Heart left ventricle (tissue), 16 donors: Measurements from ENCODE around the gene SLC35D1. TPM values are rescaled to one million over a fixed set of nuclear protein-coding genes. Genes with fewer than 3 reads are reported as not detected.

Source experiments
- ATAC-seq, 4 donors: fragments of 200-7000 bp; cut with Tn5 transposase; one replicate each; pipeline ENCODE4 v1.9.1; 2020 to 2022; ENCODE audit warnings: moderate library complexity in 4 of 4, mild to moderate bottlenecking in 3 of 4, moderate number of reproducible peaks in 1 of 4
- DNase-seq, 5 donors: peaks; one replicate each; pipeline ENCODE4 v3.0.0-alpha.2; 2020
- H3K27ac ChIP-seq, 12 donors: fragments of 200-600 bp; sonication (generic) in 4 of 12; one replicate each; pipeline versions ENCODE4 v1.5.0 to v1.8.0; 2016 to 2022; ENCODE audit warnings: mild to moderate bottlenecking in 2 of 12
- H3K27me3 ChIP-seq, 9 donors: fragments of 200-600 bp; sonication (generic) in 2 of 9; one replicate each; pipeline versions ENCODE4 v1.5.1 to v1.8.0; 2016 to 2022; ENCODE audit warnings: mild to moderate bottlenecking in 3 of 9
- H3K36me3 ChIP-seq, 9 donors: fragments of 200-600 bp; sonication (generic) in 2 of 9; one replicate each; pipeline versions ENCODE4 v1.5.0 to v1.8.0; 2018 to 2022; ENCODE audit warnings: mild to moderate bottlenecking in 2 of 9
- H3K4me1 ChIP-seq, 12 donors: fragments of 200-600 bp; sonication (generic) in 4 of 12; one replicate each; pipeline versions ENCODE4 v1.5.0 to v1.8.0; 2016 to 2022; ENCODE audit warnings: mild to moderate bottlenecking in 3 of 12
- H3K4me3 ChIP-seq, 12 donors: fragments of 200-600 bp; sonication (generic) in 4 of 12; one replicate each; pipeline versions ENCODE4 v1.5.0 to v1.8.0; 2017 to 2022; ENCODE audit warnings: mild to moderate bottlenecking in 9 of 12, moderate library complexity in 4 of 12
- H3K9me3 ChIP-seq, 12 donors: fragments of 200-600 bp; sonication (generic) in 4 of 12; one replicate each; pipeline versions ENCODE4 v1.5.0 to v1.8.0; 2016 to 2022; ENCODE audit warnings: mild to moderate bottlenecking in 1 of 12
- POLR2A ChIP-seq, 2 donors: fragments of 450-650 bp; IDR thresholded peaks; one replicate each; pipeline ENCODE4 v1.6.1; 2017; ENCODE audit warnings: antibody characterized with exemption in 2 of 2, mild to moderate bottlenecking in 2 of 2, moderate library complexity in 2 of 2
- WGBS, 4 donors: extraction: QIAGEN DNeasy Blood & Tissue Kit in 2 of 4; methylation state at CpG; one replicate each; pipeline versions ENCODE4 v1.1.5 to v1.1.7; 2013 to 2018; 5-methylcytosine and 5-hydroxymethylcytosine counted together
- intact Hi-C, 10 donors: fragments of 100-400 bp; cut with DNase I; formaldehyde crosslinking; loops; one replicate each; pipeline versions ENCODE4 v1.11.1 to v1.14.2; 2022
- polyA plus RNA-seq, 2 donors: library from polyadenylated mRNA; stranded (reverse); fragments of 200-250 nt; gene quantifications; one replicate each; pipeline ENCODE4 v1.2.3, GENCODE V29; 2013
- total RNA-seq, 9 donors: library from RNA; depleted of rRNA in 2 of 9; stranded (reverse); fragments of >200 nt in 2 of 9; fragmentation: NEBNext Ultra II Directional in 3 of 9; extraction: Animal tissue kit (Norgen Biotek cat#: 25700) in 3 of 9; gene quantifications; one replicate each; pipeline versions ENCODE4 v1.1.0 to v1.2.4, GENCODE V29; 2016 to 2023
- TF ChIP-seq, protein P1 (sequence below), 12 donors: fragments of 200-600 bp; sonication (generic) in 4 of 12; IDR thresholded peaks; one replicate each; pipeline versions ENCODE4 v1.5.0 to v1.8.0; 2018 to 2022; ENCODE audit warnings: antibody characterized with exemption in 12 of 12, mild to moderate bottlenecking in 5 of 12
- donor health status: ischemic (EF 13 %, LVEDD 7.1; RV severe dilation, severe dysfunction).
- donor health status: healthy with polysubstance abuse.
- donor health status: DM: no; HTN: yes; CAD: no.
- donor health status: DM: no; HTN: no; CAD: no.
- donor health status: ischemic (EF 25% LVEDD 6.9; RV normal size, moderate dysfunction).
- donor health status: ischemic (EF 25% LVEDD 5.7; RV mildly dilated, moderate dysfunction).
- donor health status: healthy.
- donor health status: DM: yes; HTN: yes; CAD: no.
- donor health status: ischemic (EF 35%, LVEDD 5.7; RV mildly dilated, moderate dysfunction).
- donor health status: nonischemic (EF 11% LVEDD 7.7; RV severe dilation, severe dysfunction).
- donor health status: DM: yes; HTN: yes; CAD: no.
- donor health status: PGD.
- donor health status: ischemic (EF 29% LVEDD 5.4; RV normal size, mild dysfunction).
- donor health status: nonischemic (EF 23%, LVEDD 6.1; RV moderate dilation, normal function).

SLC35D1 gene
- total and polyA plus RNA-seq, 11 donors: 1.8 to 6.8 (median 3.7) TPM

DNA sequence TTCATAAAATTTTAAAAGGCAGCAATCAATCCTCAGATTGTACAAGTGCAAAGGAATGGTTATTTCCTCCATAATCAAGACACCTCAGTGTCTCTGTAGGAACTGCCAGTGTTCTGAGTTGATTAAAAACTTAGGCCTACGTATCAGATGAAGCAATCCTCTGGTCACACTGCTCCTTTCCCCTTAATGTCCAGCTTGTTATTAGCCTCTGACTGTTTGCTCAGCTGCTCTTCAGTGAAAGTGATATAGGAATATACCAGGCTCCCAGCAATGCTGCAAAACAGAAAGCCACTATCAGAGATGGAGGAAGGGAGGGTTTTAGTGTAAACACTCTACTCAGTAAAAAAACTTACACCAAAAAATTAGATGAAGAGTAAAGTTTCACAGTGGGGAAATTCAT is 49.8 kb downstream of the SLC35D1 start:
- TF ChIP-seq, protein P1, sequence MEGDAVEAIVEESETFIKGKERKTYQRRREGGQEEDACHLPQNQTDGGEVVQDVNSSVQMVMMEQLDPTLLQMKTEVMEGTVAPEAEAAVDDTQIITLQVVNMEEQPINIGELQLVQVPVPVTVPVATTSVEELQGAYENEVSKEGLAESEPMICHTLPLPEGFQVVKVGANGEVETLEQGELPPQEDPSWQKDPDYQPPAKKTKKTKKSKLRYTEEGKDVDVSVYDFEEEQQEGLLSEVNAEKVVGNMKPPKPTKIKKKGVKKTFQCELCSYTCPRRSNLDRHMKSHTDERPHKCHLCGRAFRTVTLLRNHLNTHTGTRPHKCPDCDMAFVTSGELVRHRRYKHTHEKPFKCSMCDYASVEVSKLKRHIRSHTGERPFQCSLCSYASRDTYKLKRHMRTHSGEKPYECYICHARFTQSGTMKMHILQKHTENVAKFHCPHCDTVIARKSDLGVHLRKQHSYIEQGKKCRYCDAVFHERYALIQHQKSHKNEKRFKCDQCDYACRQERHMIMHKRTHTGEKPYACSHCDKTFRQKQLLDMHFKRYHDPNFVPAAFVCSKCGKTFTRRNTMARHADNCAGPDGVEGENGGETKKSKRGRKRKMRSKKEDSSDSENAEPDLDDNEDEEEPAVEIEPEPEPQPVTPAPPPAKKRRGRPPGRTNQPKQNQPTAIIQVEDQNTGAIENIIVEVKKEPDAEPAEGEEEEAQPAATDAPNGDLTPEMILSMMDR (IDR thresholded peaks at IDR 0.05): no peak
- no peak for TF ChIP-seq POLR2A (IDR thresholded peaks at IDR 0.05)
- 68 to 84% (median 77%) methylated on average over 1 of the region's 1 CpG for WGBS, 4 donors
- ATAC-seq (no peak), DNase-seq (no peak)
- Histone ChIP-seq H3K27me3 (no peaks in the 10 kb centered on the region), H3K4me1 (peaks cover 0 to 35% (median 7%) of the 10 kb centered on the region in 12 donors), H3K4me3 (no peak overlapping the region), H3K9me3 (no peaks in the 10 kb centered on the region), H3K36me3 (peaks cover 0 to 57% (median 33%) of the 10 kb centered on the region in 9 donors), H3K27ac (no peak overlapping the region)
- intact Hi-C loops: loop anchor here in 3 of 10 donors (5.0 kb wide), 1 partner anchor 48 kb away; the partner anchor contains the start of gene SLC35D1 (in 3 of the 3)

DNA sequence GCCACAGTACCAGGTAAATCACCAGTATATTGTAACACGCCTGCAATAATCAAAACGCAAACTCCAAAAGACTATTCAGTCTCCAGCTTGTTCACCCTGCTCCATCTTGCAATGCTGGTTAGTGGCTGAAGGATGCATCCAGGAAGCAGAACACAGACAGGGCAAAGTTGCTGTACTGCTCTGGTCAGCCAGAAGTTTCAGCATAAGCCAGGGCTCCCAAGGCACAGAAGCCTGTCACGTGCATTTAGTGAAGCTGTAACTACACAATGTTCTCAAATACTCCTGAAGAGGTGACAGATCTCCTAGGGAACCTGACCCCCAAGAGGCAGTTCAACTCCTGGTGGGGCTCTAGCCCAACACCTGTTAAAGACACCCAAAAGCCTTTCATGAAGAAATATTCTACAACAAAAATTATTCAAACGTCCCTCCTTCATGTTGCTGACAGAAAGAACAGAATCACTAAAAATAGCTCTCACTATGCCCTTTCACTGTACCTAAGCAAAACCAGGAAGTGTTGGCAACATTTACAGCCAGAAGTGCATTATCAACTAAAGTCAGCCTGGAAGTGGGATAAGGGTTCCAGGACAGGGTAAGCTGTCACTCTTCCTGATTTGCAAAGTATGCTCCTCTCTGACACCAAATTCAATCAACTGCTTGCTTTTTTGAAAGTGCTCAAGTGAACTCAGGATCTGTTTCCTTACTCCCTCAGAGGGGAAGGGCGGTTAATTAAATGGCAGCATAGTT is 52.1 kb downstream of the SLC35D1 start:
- no peak overlapping the region for H3K4me3 ChIP-seq
- 57 to 64% (median 60%) methylated on average over 5 of the region's 5 CpGs for WGBS, 4 donors
- intact Hi-C loops: loop anchor here in 3 of 10 donors (5.0 kb wide), 1 partner anchor 50 kb away; the partner anchor contains the start of gene SLC35D1 (in 3 of the 3)
- no peak for TF ChIP-seq POLR2A (IDR thresholded peaks at IDR 0.05)
- TF ChIP-seq, protein P1 (IDR thresholded peaks at IDR 0.05): no peak
- no peaks in the 10 kb centered on the region for H3K27me3 ChIP-seq
- DNase-seq (peak in 1 of 5 donors; percentile 30), ATAC-seq (peak; percentile 67 to 87 (median 80))
- H3K4me1 ChIP-seq: peaks cover 0 to 35% (median 7%) of the 10 kb centered on the region in 12 donors
- H3K9me3 ChIP-seq: no peaks in the 10 kb centered on the region
- peak overlapping the region in 9 of 12 donors; percentile 11 to 71 (median 54) for H3K27ac ChIP-seq
- peaks cover 0 to 59% (median 34%) of the 10 kb centered on the region in 9 donors for H3K36me3 ChIP-seq

DNA sequence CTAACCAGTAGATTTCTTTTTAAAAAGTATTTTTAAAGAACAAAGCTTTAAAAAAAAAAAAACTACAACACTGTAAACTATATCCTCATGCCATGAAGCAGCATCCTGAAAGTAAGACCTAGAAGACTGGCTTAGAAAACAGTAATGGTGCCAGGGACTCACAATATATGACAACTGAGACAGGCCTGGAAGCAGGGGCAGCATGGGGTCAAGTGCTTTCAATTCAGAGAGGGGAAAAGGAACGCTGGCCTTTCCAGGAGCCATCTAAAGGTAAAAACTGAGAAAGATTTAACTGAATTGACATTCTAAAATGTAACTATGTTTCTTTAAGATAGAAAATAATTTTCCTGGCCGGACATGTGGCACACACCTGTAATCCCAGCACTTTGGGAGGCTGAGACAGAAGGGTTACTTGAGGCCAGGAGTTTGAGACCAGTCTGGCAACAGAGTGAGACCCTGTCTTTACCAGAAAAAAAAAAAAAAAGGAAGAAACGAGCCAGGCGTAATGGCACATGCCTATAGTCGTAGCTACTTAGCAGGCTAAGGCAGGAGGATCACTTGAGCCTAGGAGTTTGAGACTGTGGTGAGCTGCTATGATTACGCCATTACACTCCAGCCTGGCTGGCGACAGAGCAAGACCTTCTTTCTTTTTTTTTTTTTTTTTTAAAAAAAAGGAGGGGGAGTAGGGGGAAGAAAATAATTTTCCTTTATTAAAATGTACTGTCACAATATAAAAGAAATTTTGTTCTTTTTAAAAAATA is 54.1 kb downstream of the SLC35D1 start:
- Histone ChIP-seq H3K9me3 (no peaks in the 10 kb centered on the region), H3K4me3 (no peak overlapping the region), H3K36me3 (peaks cover 0 to 61% (median 35%) of the 10 kb centered on the region in 9 donors), H3K27me3 (no peaks in the 10 kb centered on the region), H3K4me1 (peaks cover 0 to 27% (median 7%) of the 10 kb centered on the region in 12 donors), H3K27ac (peak overlapping the region in 1 of 12 donors; percentile 61)
- WGBS, 4 donors: 88 to 90% (median 89%) methylated on average over 7 of the region's 7 CpGs
- DNase-seq (no peak), ATAC-seq (no peak)
- intact Hi-C loops: loop anchor here in 8 of 10 donors (5.0 to 10.0 kb wide), 6 partner anchors 52 to 235 kb away; partner anchors contain the start of gene SLC35D1 (in 3 of the 8)
- TF ChIP-seq, protein P1 (IDR thresholded peaks at IDR 0.05): no peak
- no peak for TF ChIP-seq POLR2A (IDR thresholded peaks at IDR 0.05)

DNA sequence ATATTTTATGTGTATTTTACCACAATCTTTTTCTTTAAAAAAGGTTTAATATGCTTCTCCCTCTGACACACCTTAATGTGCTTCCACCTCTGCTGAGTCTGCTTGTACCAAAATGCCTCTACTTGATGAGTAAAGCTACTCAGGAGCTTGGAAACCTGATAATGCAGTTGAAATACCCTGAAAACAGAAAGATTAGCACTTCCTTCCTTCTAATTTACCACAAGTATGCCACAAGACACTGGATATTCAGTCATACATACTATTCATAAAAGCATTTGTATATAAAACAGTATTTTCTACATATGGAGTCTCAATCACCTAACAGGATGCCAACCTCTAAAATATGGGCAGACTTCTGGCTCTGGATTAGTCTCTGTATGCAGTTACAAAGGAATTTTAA is 55.0 kb downstream of the SLC35D1 start:
- ATAC-seq (no peak), DNase-seq (no peak)
- no peaks in the 10 kb centered on the region for H3K9me3 ChIP-seq
- H3K36me3 ChIP-seq: peaks cover 0 to 53% (median 32%) of the 10 kb centered on the region in 9 donors
- H3K27me3 ChIP-seq: no peaks in the 10 kb centered on the region
- no peak overlapping the region for H3K4me3 ChIP-seq
- peaks cover 0 to 25% (median 7%) of the 10 kb centered on the region in 12 donors for H3K4me1 ChIP-seq
- TF ChIP-seq POLR2A (IDR thresholded peaks at IDR 0.05): no peak
- TF ChIP-seq, protein P1 (IDR thresholded peaks at IDR 0.05): no peak
- H3K27ac ChIP-seq: no peak overlapping the region
- intact Hi-C loops: loop anchor here in 7 of 10 donors (5.0 to 10.0 kb wide), 5 partner anchors 148 to 234 kb away; no protein-coding TSS in a partner anchor
